Activated CD8-positive, alpha-beta T cell treated with anti-CD3 and anti-CD28 coated beads for 36 hours (primary cell): ENCODE data around the gene ANGEL1. TPM values are rescaled to one million over a fixed set of nuclear protein-coding genes. Genes with fewer than 3 reads are reported as not detected.

ENCODE experiments used
- ATAC-seq: fragments of 200-7000 bp; cut with Tn5 transposase; one replicate; pipeline ENCODE4 v1.10.0; 2021; ENCODE audit warnings: mild to moderate bottlenecking, moderate library complexity
- CTCF ChIA-PET: fragments of 350-600 bp; sonication (Branson Sonifier 250); formaldehyde crosslinking; loops from one replicate; lab custom pipeline; 2021; ENCODE audit warnings: antibody characterized with exemption; lab: Charles Lee
- POLR2A ChIA-PET: fragments of 350-600 bp; sonication (Branson Sonifier 250); formaldehyde crosslinking; loops from one replicate; lab custom pipeline; 2021; ENCODE audit warnings: antibody characterized with exemption; lab: Charles Lee
- DNase-seq: peaks from one replicate; pipeline ENCODE4 v3.0.0-alpha.2; 2020
- H3K27ac Mint-ChIP-seq: one replicate; pipeline ENCODE4 v1.8.0; 2021; ENCODE audit warnings: mild to moderate bottlenecking, mixed read lengths
- H3K27me3 Mint-ChIP-seq: one replicate; pipeline ENCODE4 v1.8.0; 2021; ENCODE audit warnings: mixed read lengths
- H3K36me3 Mint-ChIP-seq: one replicate; pipeline ENCODE4 v1.8.0; 2021; ENCODE audit warnings: low read depth, mixed read lengths
- H3K4me1 Mint-ChIP-seq: one replicate; pipeline ENCODE4 v1.8.0; 2021; ENCODE audit warnings: low read depth, mixed read lengths
- H3K4me3 Mint-ChIP-seq: one replicate; pipeline ENCODE4 v1.8.0; 2021; ENCODE audit warnings: mild to moderate bottlenecking, moderate library complexity, mixed read lengths
- H3K9me3 Mint-ChIP-seq: one replicate; pipeline ENCODE4 v1.8.0; 2021; ENCODE audit warnings: mixed read lengths
- CTCF ChIP-seq: fragments of 200-600 bp; IDR thresholded peaks from one replicate; pipeline ENCODE4 v1.8.0; 2022; ENCODE audit warnings: antibody characterized with exemption, mild to moderate bottlenecking
- intact Hi-C: fragments of 100-400 bp; cut with micrococcal nuclease; formaldehyde crosslinking; loops from one replicate; pipeline ENCODE4 v1.10.0; 2022
- total RNA-seq, 2 experiments: library from RNA; stranded (reverse); gene quantifications; one replicate each; pipeline ENCODE4 v1.2.3, GENCODE V29; 2021

ANGEL1 gene
- total RNA-seq, 2 experiments from 2014 or later: 16.5 to 21.5 TPM

GRCh38 chr14:76830556-76830955 lies 17.9 kb upstream of the ANGEL1 start:
- TF ChIP-seq CTCF: no peak
- DNase-seq (no peak), ATAC-seq (no peak)
- no peaks in the 10 kb centered on the region for H3K4me1 Mint-ChIP-seq
- no peaks in the 10 kb centered on the region for H3K36me3 Mint-ChIP-seq
- no peak overlapping the region for H3K4me3 Mint-ChIP-seq
- H3K27ac Mint-ChIP-seq: no peak overlapping the region
- intact Hi-C loops: no loop called here
- H3K9me3 Mint-ChIP-seq: no peaks in the 10 kb centered on the region
- ChIA-PET POLR2A (no interaction called here), CTCF (interaction anchor here (1.3 to 1.4 kb wide), 2 partner anchors 25 to 238 kb away, joined by 3 to 5 read pairs; no protein-coding TSS in a partner anchor)
- H3K27me3 Mint-ChIP-seq: no peaks in the 10 kb centered on the region

- no peak for TF ChIP-seq CTCF
- H3K4me1 Mint-ChIP-seq: no peaks in the 10 kb centered on the region
- no peak overlapping the region for H3K4me3 Mint-ChIP-seq
- no peaks in the 10 kb centered on the region for H3K9me3 Mint-ChIP-seq
- H3K36me3 Mint-ChIP-seq: no peaks in the 10 kb centered on the region
- intact Hi-C loops: no loop called here
- CTCF ChIA-PET: interaction anchor here (1.0 to 1.4 kb wide), 3 partner anchors 24 to 239 kb away, joined by 3 to 5 read pairs (median 3); no protein-coding TSS in a partner anchor
- POLR2A ChIA-PET: no interaction called here
- H3K27ac Mint-ChIP-seq: no peak overlapping the region
- ATAC-seq (no peak), DNase-seq (no peak)
- H3K27me3 Mint-ChIP-seq: no peaks in the 10 kb centered on the region
Measured at GRCh38 chr14:76829650-76830421, 17.2 kb upstream of the ANGEL1 start.

GRCh38 chr14:76829013-76829365 lies 16.3 kb upstream of the ANGEL1 start:
- no peaks in the 10 kb centered on the region for H3K9me3 Mint-ChIP-seq
- H3K27me3 Mint-ChIP-seq: no peaks in the 10 kb centered on the region
- H3K4me1 Mint-ChIP-seq: no peaks in the 10 kb centered on the region
- no peak for DNase-seq
- H3K4me3 Mint-ChIP-seq: no peak overlapping the region
- H3K27ac Mint-ChIP-seq: no peak overlapping the region
- CTCF ChIA-PET: interaction anchor here (1.0 kb wide), 1 partner anchor 44 kb away, joined by 3 read pairs; no protein-coding TSS in a partner anchor
- TF ChIP-seq CTCF: no peak
- intact Hi-C loops: no loop called here
- H3K36me3 Mint-ChIP-seq: no peaks in the 10 kb centered on the region
- no peak for ATAC-seq
- POLR2A ChIA-PET: no interaction called here

GRCh38 chr14:76828339-76829012 lies 15.8 kb upstream of the ANGEL1 start:
- Mint-ChIP-seq H3K27me3 (no peaks in the 10 kb centered on the region), H3K4me3 (no peak overlapping the region), H3K36me3 (no peaks in the 10 kb centered on the region), H3K27ac (no peak overlapping the region), H3K9me3 (no peaks in the 10 kb centered on the region), H3K4me1 (no peaks in the 10 kb centered on the region)
- POLR2A ChIA-PET: no interaction called here
- intact Hi-C loops: no loop called here
- ATAC-seq: no peak
- CTCF ChIA-PET: no interaction called here
- no peak for DNase-seq
- TF ChIP-seq CTCF: no peak

- ATAC-seq (no peak), DNase-seq (no peak)
- no peak overlapping the region for H3K4me3 Mint-ChIP-seq
- H3K9me3 Mint-ChIP-seq: no peaks in the 10 kb centered on the region
- H3K4me1 Mint-ChIP-seq: no peaks in the 10 kb centered on the region
- no peak for TF ChIP-seq CTCF
- H3K27me3 Mint-ChIP-seq: no peaks in the 10 kb centered on the region
- H3K36me3 Mint-ChIP-seq: no peaks in the 10 kb centered on the region
- ChIA-PET POLR2A (no interaction called here), CTCF (no interaction called here)
- H3K27ac Mint-ChIP-seq: no peak overlapping the region
- intact Hi-C loops: no loop called here
Measured at GRCh38 chr14:76827696-76828296, 15.1 kb upstream of the ANGEL1 start.
